Esophagus muscularis mucosa (tissue), 4 donors: ENCODE results near the gene CUTC. TPM values are rescaled to one million over a fixed set of nuclear protein-coding genes. Genes with fewer than 3 reads are reported as not detected.

Source experiments
- DNase-seq: peaks from one replicate; pipeline ENCODE4 v3.0.0-alpha.2; 2017; ENCODE audit errors: extremely low spot score
- H3K27ac ChIP-seq, 4 donors: fragments of 200-600 bp; sonication (generic); replicated peaks in 1 of 4; 1 replicate in 3 of 4; 2 replicates in 1 of 4; pipeline ENCODE4 v1.5.1; 2016 to 2019; ENCODE audit warnings: mild to moderate bottlenecking in 1 of 4
- H3K27me3 ChIP-seq, 4 donors: fragments of 200-600 bp; sonication (generic); one replicate each; pipeline versions ENCODE4 v1.5.1 to v1.6.0; 2016 to 2019
- H3K36me3 ChIP-seq, 4 donors: fragments of 200-600 bp; sonication (generic); one replicate each; pipeline ENCODE4 v1.5.1; 2016 to 2019
- H3K4me1 ChIP-seq, 4 donors: fragments of 200-600 bp; sonication (generic); one replicate each; pipeline ENCODE4 v1.5.1; 2016 to 2019
- H3K4me3 ChIP-seq, 4 donors: fragments of 200-600 bp; sonication (generic); 1 replicate in 2 of 4; 2 replicates in 2 of 4; pipeline ENCODE4 v1.5.1; 2016 to 2019; ENCODE audit warnings: mild to moderate bottlenecking in 4 of 4, moderate library complexity in 1 of 4
- H3K9me3 ChIP-seq, 4 donors: fragments of 200-600 bp; sonication (generic); 1 replicate in 3 of 4; 2 replicates in 1 of 4; pipeline ENCODE4 v1.5.1; 2016 to 2019
- EP300 ChIP-seq: sonication (generic); formaldehyde crosslinking; IDR thresholded peaks from one replicate; pipeline ENCODE4 v1.6.1; 2017; ENCODE audit warnings: antibody characterized with exemption
- POLR2A ChIP-seq: fragments of 450-650 bp; IDR thresholded peaks from one replicate; pipeline ENCODE4 v1.6.1; 2017; ENCODE audit warnings: antibody characterized with exemption, moderate library complexity, mild to moderate bottlenecking, low read depth
- POLR2AphosphoS5 ChIP-seq, 2 donors: sonication (generic); formaldehyde crosslinking; IDR thresholded peaks; one replicate each; pipeline ENCODE4 v1.6.1; 2017; ENCODE audit warnings: antibody characterized with exemption in 2 of 2
- WGBS: methylation state at CpG from one replicate; pipeline ENCODE4 v1.1.5; 2018; 5-methylcytosine and 5-hydroxymethylcytosine counted together
- intact Hi-C: fragments of 100-400 bp; cut with DNase I; formaldehyde crosslinking; loops from one replicate; pipeline ENCODE4 v1.15.1; 2023
- total RNA-seq, 4 donors: library from RNA; depleted of rRNA; stranded (reverse); fragments of >200 nt; gene quantifications; one replicate each; pipeline versions ENCODE4 v1.1.0 to v1.2.1, GENCODE V29; 2016
- TF ChIP-seq, protein P1 (sequence below), 3 experiments: fragments of 200-600 bp in 2 of 3; fragments of 450-650 bp in 1 of 3; sonication (generic) in 2 of 3; IDR thresholded peaks; one replicate each; pipeline ENCODE4 v1.5.1; 2017 to 2019; ENCODE audit warnings: antibody characterized with exemption in 3 of 3, mild to moderate bottlenecking in 2 of 3, moderate library complexity in 1 of 3

Gene CUTC
- total RNA-seq, 4 donors from 2014 or later = 17.6 to 28.7 (median 24.1) TPM

DNA sequence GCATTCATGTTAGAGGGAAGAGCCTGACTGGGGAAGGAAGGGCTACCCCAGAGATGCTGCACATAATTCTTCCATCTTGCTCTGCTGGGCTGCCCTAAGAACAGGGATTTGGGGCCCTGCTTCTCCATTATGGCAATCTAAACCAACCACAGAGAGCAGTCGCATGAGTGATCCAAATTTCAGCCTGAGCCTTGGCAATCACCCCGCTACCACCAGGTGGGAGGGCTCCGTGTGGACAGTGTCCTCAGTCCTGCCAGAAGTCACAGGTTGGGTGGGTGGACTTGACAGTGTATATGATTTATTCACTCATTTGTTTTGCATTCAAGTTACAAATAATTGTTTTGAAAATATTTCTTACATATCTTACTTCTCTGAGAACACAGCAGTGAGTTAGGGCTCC, 72.4 kb downstream of the CUTC start:
- intact Hi-C loops = no loop called here
- H3K36me3 ChIP-seq = no peaks in the 10 kb centered on the region
- H3K9me3 ChIP-seq = no peaks in the 10 kb centered on the region
- peaks cover 0 to 4% (median 2%) of the 10 kb centered on the region in 4 donors for H3K4me1 ChIP-seq
- no peaks in the 10 kb centered on the region for H3K27me3 ChIP-seq
- H3K4me3 ChIP-seq = no peak overlapping the region
- TF ChIP-seq POLR2A (no peak), POLR2AphosphoS5 (IDR thresholded peaks at IDR 0.05) (no peak), EP300 (no peak)
- TF ChIP-seq, protein P1, sequence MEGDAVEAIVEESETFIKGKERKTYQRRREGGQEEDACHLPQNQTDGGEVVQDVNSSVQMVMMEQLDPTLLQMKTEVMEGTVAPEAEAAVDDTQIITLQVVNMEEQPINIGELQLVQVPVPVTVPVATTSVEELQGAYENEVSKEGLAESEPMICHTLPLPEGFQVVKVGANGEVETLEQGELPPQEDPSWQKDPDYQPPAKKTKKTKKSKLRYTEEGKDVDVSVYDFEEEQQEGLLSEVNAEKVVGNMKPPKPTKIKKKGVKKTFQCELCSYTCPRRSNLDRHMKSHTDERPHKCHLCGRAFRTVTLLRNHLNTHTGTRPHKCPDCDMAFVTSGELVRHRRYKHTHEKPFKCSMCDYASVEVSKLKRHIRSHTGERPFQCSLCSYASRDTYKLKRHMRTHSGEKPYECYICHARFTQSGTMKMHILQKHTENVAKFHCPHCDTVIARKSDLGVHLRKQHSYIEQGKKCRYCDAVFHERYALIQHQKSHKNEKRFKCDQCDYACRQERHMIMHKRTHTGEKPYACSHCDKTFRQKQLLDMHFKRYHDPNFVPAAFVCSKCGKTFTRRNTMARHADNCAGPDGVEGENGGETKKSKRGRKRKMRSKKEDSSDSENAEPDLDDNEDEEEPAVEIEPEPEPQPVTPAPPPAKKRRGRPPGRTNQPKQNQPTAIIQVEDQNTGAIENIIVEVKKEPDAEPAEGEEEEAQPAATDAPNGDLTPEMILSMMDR (IDR thresholded peaks at IDR 0.05) = no peak
- DNase-seq = no peak
- 85% methylated on average over 3 of the region's 3 CpGs for WGBS
- H3K27ac ChIP-seq = no peak overlapping the region

DNA sequence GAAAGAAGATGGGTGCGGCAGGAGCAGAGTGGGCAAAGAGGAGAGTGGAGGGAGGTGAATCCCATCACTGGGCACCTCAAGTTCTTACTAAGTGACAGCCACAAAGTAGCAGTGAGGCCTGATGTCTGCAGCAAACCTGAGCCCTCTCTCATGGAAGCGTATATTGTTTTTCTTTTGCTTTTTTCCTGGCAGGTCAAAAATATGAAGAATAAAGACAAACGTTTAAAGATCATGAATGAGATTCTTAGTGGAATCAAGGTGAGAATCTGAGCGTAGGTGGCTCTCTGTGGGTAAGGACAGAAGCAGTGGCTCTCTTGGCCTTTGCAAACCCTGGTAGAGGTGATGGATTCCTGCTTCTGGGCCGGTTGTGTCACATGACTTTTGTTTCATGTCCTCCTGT, 73.2 kb downstream of the CUTC start:
- peaks cover 0 to 10% (median 4%) of the 10 kb centered on the region in 4 donors for H3K4me1 ChIP-seq
- intact Hi-C loops = no loop called here
- no peak overlapping the region for H3K27ac ChIP-seq
- no peaks in the 10 kb centered on the region for H3K27me3 ChIP-seq
- H3K36me3 ChIP-seq = no peaks in the 10 kb centered on the region
- TF ChIP-seq POLR2AphosphoS5 (IDR thresholded peaks at IDR 0.05) = no peak
- DNase-seq = no peak
- no peaks in the 10 kb centered on the region for H3K9me3 ChIP-seq
- whole genome bisulfite sequencing = 88% methylated on average over 5 of the region's 5 CpGs
- H3K4me3 ChIP-seq = no peak overlapping the region

Other genes with a start within 250 kb of the CUTC start
- gene NKX2-3, start 199.3 kb upstream of the CUTC start, total RNA-seq = under 1 TPM in 2 of 4 donors, not detected in 2; 0.19 to 0.34 TPM
- 10 to 100 TPM; 29.8 to 42.8 (median 31.5) TPM for gene SLC25A28, start 111.8 kb upstream of the CUTC start, total RNA-seq
- 1 to 10 TPM; 3.3 to 4.8 (median 4.4) TPM for gene ENTPD7, start 72.7 kb upstream of the CUTC start, total RNA-seq
- 10 to 100 TPM; 21.0 to 30.5 (median 24.1) TPM for gene COX15, start 107 bp upstream of the CUTC start, total RNA-seq
- gene ABCC2, start 50.4 kb downstream of the CUTC start, total RNA-seq = 1 to 10 TPM in 1 of 4 donors, under 1 TPM in 3; 0.32 to 2.9 (median 0.42) TPM